Measurements from ENCODE around the gene MLLT1. TPM values are rescaled to one million over a fixed set of nuclear protein-coding genes. Genes with fewer than 3 reads are reported as not detected.
"Not testable (repeated sequence)": the region's sequence is repeated elsewhere in the genome, so short reads cannot be mapped to it uniquely, and the experiment has no call there.

Gene MLLT1
- total RNA-seq, 1 donor from 2014 or later, result 23.1 TPM

- no peak for TF ChIP-seq CTCF (IDR thresholded peaks at IDR 0.05; ENCODE audit: insufficient read depth, low read length, poor library complexity, severe bottlenecking)
- Histone ChIP-seq H3K4me3 (ENCODE audit: low read depth, low read length) (no peak overlapping the region), H3K36me3 (ENCODE audit: control insufficient read depth, insufficient read depth, low read length) (no peaks in the 10 kb centered on the region), H3K27me3 (ENCODE audit: control insufficient read depth, insufficient read depth, low read length) (no peaks in the 10 kb centered on the region)
- no peak for DNase-seq (ENCODE audit: low read depth)
Measured at GRCh38 chr19:6297202-6297601, 17.4 kb upstream of the MLLT1 start.

DNA sequence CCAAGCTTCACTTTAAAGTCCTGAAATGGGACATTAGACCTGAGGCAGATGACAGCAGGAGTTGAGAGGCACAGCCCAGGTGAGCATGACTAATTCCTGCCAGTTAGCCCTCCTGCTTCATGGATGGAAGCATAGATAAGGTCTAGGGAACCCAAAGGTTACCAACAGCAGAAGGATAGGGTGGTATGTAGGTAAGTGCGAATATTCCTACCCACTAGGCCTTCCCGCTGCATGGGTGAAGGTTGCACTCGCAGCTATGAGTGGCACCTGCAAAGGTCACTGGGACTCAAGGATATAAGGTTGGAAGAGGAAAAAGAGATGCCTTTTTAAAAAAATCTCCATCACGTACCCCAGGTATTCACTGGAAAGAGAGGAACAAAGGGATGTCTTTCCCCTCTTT, 12.2 kb upstream of the MLLT1 start:
- no peak for DNase-seq (ENCODE audit: low read depth)
- TF ChIP-seq CTCF (IDR thresholded peaks at IDR 0.05; ENCODE audit: insufficient read depth, low read length, poor library complexity, severe bottlenecking), result no peak
- Histone ChIP-seq H3K27me3 (ENCODE audit: control insufficient read depth, insufficient read depth, low read length) (no peaks in the 10 kb centered on the region), H3K4me3 (ENCODE audit: low read depth, low read length) (no peak overlapping the region), H3K36me3 (ENCODE audit: control insufficient read depth, insufficient read depth, low read length) (no peaks in the 10 kb centered on the region)

DNA sequence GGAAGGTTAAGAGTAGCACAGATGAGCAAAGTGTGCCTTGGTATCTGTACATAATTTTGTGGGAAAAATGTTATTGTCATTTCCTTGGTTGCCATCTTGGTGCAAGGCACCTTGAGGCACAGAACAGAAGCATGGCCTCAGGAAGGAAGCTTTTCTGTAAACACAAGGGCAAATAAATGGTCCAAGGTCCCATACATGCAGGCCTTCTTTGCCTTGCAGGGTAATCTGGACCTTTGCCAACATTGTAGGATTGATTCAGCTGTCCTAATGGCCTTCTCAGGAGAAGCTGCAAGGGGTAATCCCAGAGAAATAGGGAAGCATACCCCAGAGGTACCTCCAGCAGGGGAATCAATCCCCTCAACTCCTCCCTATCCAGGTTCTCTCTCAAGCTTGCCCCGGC, 9.0 kb upstream of the MLLT1 start:
- no peaks in the 10 kb centered on the region for H3K36me3 ChIP-seq (ENCODE audit: control insufficient read depth, insufficient read depth, low read length)
- no peak overlapping the region for H3K4me3 ChIP-seq (ENCODE audit: low read depth, low read length)
- H3K27me3 ChIP-seq (ENCODE audit: control insufficient read depth, insufficient read depth, low read length), result no peaks in the 10 kb centered on the region
- DNase-seq (ENCODE audit: low read depth), result no peak
- TF ChIP-seq CTCF (IDR thresholded peaks at IDR 0.05; ENCODE audit: insufficient read depth, low read length, poor library complexity, severe bottlenecking), result no peak

GRCh38 chr19:6287269-6287885, 7.6 kb upstream of the MLLT1 start:
- H3K36me3 ChIP-seq (ENCODE audit: control insufficient read depth, insufficient read depth, low read length), result no peaks in the 10 kb centered on the region
- H3K27me3 ChIP-seq (ENCODE audit: control insufficient read depth, insufficient read depth, low read length), result no peaks in the 10 kb centered on the region
- no peak for DNase-seq (ENCODE audit: low read depth)
- TF ChIP-seq CTCF (IDR thresholded peaks at IDR 0.05; ENCODE audit: insufficient read depth, low read length, poor library complexity, severe bottlenecking), result no peak
- H3K4me3 ChIP-seq (ENCODE audit: low read depth, low read length), result no peak overlapping the region

DNA sequence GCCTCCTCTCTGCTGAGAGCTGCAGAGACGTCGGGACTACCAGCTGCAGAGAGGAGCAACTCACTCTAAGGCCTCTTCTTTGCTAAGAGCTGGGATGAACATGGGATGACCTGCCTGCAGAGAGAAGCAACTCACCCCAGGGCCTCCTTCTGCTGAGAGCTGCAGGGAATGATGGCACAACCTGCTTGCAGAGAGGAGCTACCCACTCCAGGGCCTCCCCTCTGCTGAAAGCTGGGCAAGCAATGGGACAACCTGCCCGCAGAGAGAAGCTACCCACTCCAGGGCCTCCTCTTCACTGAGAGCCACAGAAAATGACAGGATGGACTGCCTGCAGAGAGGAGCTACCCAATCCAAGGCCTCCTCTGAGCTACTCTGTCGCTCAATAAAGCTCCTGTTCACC, 6.9 kb upstream of the MLLT1 start:
- no peaks in the 10 kb centered on the region for H3K36me3 ChIP-seq (ENCODE audit: control insufficient read depth, insufficient read depth, low read length)
- no peak overlapping the region for H3K4me3 ChIP-seq (ENCODE audit: low read depth, low read length)
- no peak for TF ChIP-seq CTCF (IDR thresholded peaks at IDR 0.05; ENCODE audit: insufficient read depth, low read length, poor library complexity, severe bottlenecking)
- H3K27me3 ChIP-seq (ENCODE audit: control insufficient read depth, insufficient read depth, low read length), result no peaks in the 10 kb centered on the region
- DNase-seq (ENCODE audit: low read depth), result no peak

DNA sequence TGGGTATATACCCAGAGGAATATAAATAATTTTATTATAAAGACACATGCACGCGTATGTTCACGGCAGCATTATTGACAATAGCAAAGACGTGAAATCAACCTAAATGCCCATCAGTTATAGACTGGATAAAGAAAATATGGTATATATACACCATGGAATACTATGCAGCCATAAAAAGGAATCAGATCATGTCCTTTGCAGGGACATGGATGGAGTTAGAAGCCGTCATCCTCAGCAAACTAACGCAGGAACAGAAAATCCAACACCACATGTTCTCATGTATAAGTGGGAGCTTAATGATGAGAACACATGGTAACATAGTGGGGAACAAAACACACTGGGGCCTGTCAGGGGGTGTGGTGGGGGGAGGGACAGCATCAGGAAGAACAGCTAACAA, 2.6 kb upstream of the MLLT1 start:
- H3K36me3 ChIP-seq (ENCODE audit: control insufficient read depth, insufficient read depth, low read length); H3K4me3 ChIP-seq (ENCODE audit: low read depth, low read length); H3K27me3 ChIP-seq (ENCODE audit: control insufficient read depth, insufficient read depth, low read length); DNase-seq (ENCODE audit: low read depth): not testable (repeated sequence)
